HUES6 (cell line): ENCODE data around the gene ESPNL.

Experiments used
- H3K27ac ChIP-seq: 2 replicates; pipeline ENCODE4 v1.7.0; 2013; ENCODE audit warnings: low read depth, mild to moderate bottlenecking, low read length, inconsistent platforms
- H3K27me3 ChIP-seq: 2 replicates; pipeline ENCODE4 v1.6.1; 2013; ENCODE audit warnings: low read length; ENCODE audit not compliant: control insufficient read depth, insufficient read depth
- H3K36me3 ChIP-seq: 2 replicates; pipeline ENCODE4 v1.6.1; 2013; ENCODE audit warnings: low read length; ENCODE audit not compliant: control insufficient read depth, insufficient read depth
- H3K4me1 ChIP-seq: 2 replicates; pipeline ENCODE4 v1.6.1; 2013; ENCODE audit warnings: low read length; ENCODE audit not compliant: control insufficient read depth, insufficient read depth
- H3K4me3 ChIP-seq: 2 replicates; pipeline ENCODE4 v1.5.1; 2013; ENCODE audit warnings: low read depth, low read length
- H3K9ac ChIP-seq: one replicate; pipeline ENCODE4 v1.6.1; 2013; ENCODE audit warnings: mild to moderate bottlenecking, low read length
- H3K9me3 ChIP-seq: 2 replicates; pipeline ENCODE4 v1.6.1; 2013; ENCODE audit warnings: low read depth, low read length; ENCODE audit not compliant: control insufficient read depth, insufficient read depth

The ESPNL gene

GRCh38 chr2:238140040-238140439 lies 39.9 kb downstream of the ESPNL start:
- Histone ChIP-seq H3K27me3 (no peaks in the 10 kb centered on the region), H3K27ac (no peak overlapping the region), H3K9me3 (no peaks in the 10 kb centered on the region), H3K4me1 (peaks cover 11% of the 10 kb centered on the region; the same call in 1 of the 2 replicates), H3K9ac (no peak overlapping the region), H3K4me3 (no peak overlapping the region), H3K36me3 (no peaks in the 10 kb centered on the region)

GRCh38 chr2:238140721-238141540 lies 40.8 kb downstream of the ESPNL start:
- Histone ChIP-seq H3K9me3 (no peaks in the 10 kb centered on the region), H3K4me1 (peaks cover 11% of the 10 kb centered on the region; the same call in 1 of the 2 replicates), H3K9ac (no peak overlapping the region), H3K27me3 (no peaks in the 10 kb centered on the region), H3K36me3 (no peaks in the 10 kb centered on the region), H3K4me3 (no peak overlapping the region), H3K27ac (no peak overlapping the region)

- H3K9ac ChIP-seq: no peak overlapping the region
- no peaks in the 10 kb centered on the region for H3K27me3 ChIP-seq
- no peak overlapping the region for H3K4me3 ChIP-seq
- no peaks in the 10 kb centered on the region for H3K9me3 ChIP-seq
- peaks cover 11% of the 10 kb centered on the region; the same call in 1 of the 2 replicates for H3K4me1 ChIP-seq
- H3K36me3 ChIP-seq: no peaks in the 10 kb centered on the region
- H3K27ac ChIP-seq: no peak overlapping the region
Observed at GRCh38 chr2:238141541-238142318, 41.6 kb downstream of the ESPNL start.

GRCh38 chr2:238142382-238143205 lies 42.5 kb downstream of the ESPNL start:
- H3K27me3 ChIP-seq: no peaks in the 10 kb centered on the region
- H3K9me3 ChIP-seq: no peaks in the 10 kb centered on the region
- no peak overlapping the region for H3K9ac ChIP-seq
- H3K36me3 ChIP-seq: no peaks in the 10 kb centered on the region
- no peak overlapping the region for H3K27ac ChIP-seq
- no peak overlapping the region for H3K4me3 ChIP-seq
- H3K4me1 ChIP-seq: peaks cover 11% of the 10 kb centered on the region; the same call in 1 of the 2 replicates

GRCh38 chr2:238143239-238143951 lies 43.3 kb downstream of the ESPNL start:
- H3K27me3 ChIP-seq: no peaks in the 10 kb centered on the region
- H3K9me3 ChIP-seq: no peaks in the 10 kb centered on the region
- H3K36me3 ChIP-seq: no peaks in the 10 kb centered on the region
- H3K9ac ChIP-seq: no peak overlapping the region
- H3K4me1 ChIP-seq: peaks cover 7% of the 10 kb centered on the region; the same call in 1 of the 2 replicates
- no peak overlapping the region for H3K4me3 ChIP-seq
- no peak overlapping the region for H3K27ac ChIP-seq

GRCh38 chr2:238144262-238144661 lies 44.1 kb downstream of the ESPNL start:
- H3K27ac ChIP-seq: no peak overlapping the region
- no peaks in the 10 kb centered on the region for H3K36me3 ChIP-seq
- H3K9ac ChIP-seq: no peak overlapping the region
- no peaks in the 10 kb centered on the region for H3K27me3 ChIP-seq
- no peaks in the 10 kb centered on the region for H3K4me1 ChIP-seq
- no peak overlapping the region for H3K4me3 ChIP-seq
- no peaks in the 10 kb centered on the region for H3K9me3 ChIP-seq

- H3K27me3 ChIP-seq: no peaks in the 10 kb centered on the region
- no peaks in the 10 kb centered on the region for H3K9me3 ChIP-seq
- H3K4me3 ChIP-seq: no peak overlapping the region
- H3K27ac ChIP-seq: no peak overlapping the region
- H3K9ac ChIP-seq: no peak overlapping the region
- no peaks in the 10 kb centered on the region for H3K4me1 ChIP-seq
- H3K36me3 ChIP-seq: no peaks in the 10 kb centered on the region
Observed at GRCh38 chr2:238145046-238145445, 44.9 kb downstream of the ESPNL start.

- Histone ChIP-seq H3K27me3 (no peaks in the 10 kb centered on the region), H3K9me3 (no peaks in the 10 kb centered on the region), H3K27ac (no peak overlapping the region), H3K4me1 (no peaks in the 10 kb centered on the region), H3K4me3 (no peak overlapping the region), H3K36me3 (no peaks in the 10 kb centered on the region), H3K9ac (no peak overlapping the region)
Observed at GRCh38 chr2:238145851-238146250, 45.7 kb downstream of the ESPNL start.

GRCh38 chr2:238146884-238147544 lies 46.9 kb downstream of the ESPNL start:
- H3K4me1 ChIP-seq: peaks cover 10% of the 10 kb centered on the region
- H3K36me3 ChIP-seq: no peaks in the 10 kb centered on the region
- H3K9me3 ChIP-seq: no peaks in the 10 kb centered on the region
- H3K4me3 ChIP-seq: no peak overlapping the region
- H3K27me3 ChIP-seq: no peaks in the 10 kb centered on the region
- no peak overlapping the region for H3K27ac ChIP-seq
- H3K9ac ChIP-seq: no peak overlapping the region

GRCh38 chr2:238148981-238149380 lies 48.8 kb downstream of the ESPNL start:
- Histone ChIP-seq H3K4me1 (peaks cover 11% of the 10 kb centered on the region), H3K9ac (no peak overlapping the region), H3K4me3 (no peak overlapping the region), H3K36me3 (no peaks in the 10 kb centered on the region), H3K27ac (no peak overlapping the region), H3K9me3 (no peaks in the 10 kb centered on the region), H3K27me3 (no peaks in the 10 kb centered on the region)
